Hepatocyte (in vitro differentiated cells): ENCODE results near the gene EIF4E1B.

Source experiments
- CTCF ChIP-seq: fragments of 200-600 bp; sonication (generic); IDR thresholded peaks from 2 replicates; pipeline ENCODE4 v1.5.1; 2016; ENCODE audit warnings: antibody characterized with exemption, mild to moderate bottlenecking; ENCODE audit not compliant: poor library complexity
- EZH2 ChIP-seq: fragments of 200-600 bp; sonication (generic); IDR thresholded peaks from 2 replicates; pipeline ENCODE4 v1.6.1; 2016; ENCODE audit warnings: antibody characterized with exemption, mild to moderate bottlenecking, borderline replicate concordance
- EZH2phosphoT487 ChIP-seq: fragments of 200-600 bp; sonication (generic); IDR thresholded peaks from one replicate; pipeline ENCODE4 v1.6.1; 2018; ENCODE audit warnings: antibody characterized with exemption, mild to moderate bottlenecking, low read depth, moderate library complexity; ENCODE audit not compliant: unreplicated experiment, severe bottlenecking

GRCh38 chr5:176693477-176693851 is 63.0 kb downstream of the EIF4E1B start:
- TF ChIP-seq EZH2phosphoT487 (no peak), CTCF (no peak), EZH2 (no peak)
